LNCaP clone FGC (cell line): Measurements from ENCODE around the gene ABCD2.

Source experiments
- DNase-seq: peaks from one replicate; pipeline ENCODE4 v3.0.0-alpha.2; 2011; ENCODE audit warnings: low read depth
- H3K4me3 ChIP-seq: 2 replicates; pipeline ENCODE4 v1.5.1; 2011; ENCODE audit warnings: mild to moderate bottlenecking, low read depth, low read length, control low read depth
- TF ChIP-seq, protein P1 (sequence below): IDR thresholded peaks from 2 replicates; pipeline ENCODE4 v1.5.1; 2012; ENCODE audit warnings: mild to moderate bottlenecking; ENCODE audit not compliant: control insufficient read depth, insufficient read depth; ENCODE audit errors: extremely low read depth

The ABCD2 gene

DNA sequence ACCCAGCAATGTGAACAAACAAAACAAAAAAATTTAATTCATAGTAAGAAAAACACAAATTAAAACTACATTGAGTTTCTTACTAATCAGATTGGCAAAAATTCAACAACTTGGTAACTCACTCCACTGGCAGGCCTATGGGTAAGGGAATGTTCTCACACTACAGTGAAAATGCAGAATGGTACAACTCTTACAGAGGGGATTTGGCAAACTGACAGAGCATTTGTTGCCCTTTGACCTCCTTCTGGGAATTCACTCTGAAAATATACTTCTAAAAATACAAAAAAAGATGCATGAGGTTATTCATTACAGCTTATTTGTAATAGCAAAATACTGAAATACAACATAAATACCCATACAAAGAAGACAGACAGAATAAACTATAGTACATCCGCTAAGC lies 32.8 kb downstream of the ABCD2 start:
- H3K4me3 ChIP-seq = no peak overlapping the region
- TF ChIP-seq, protein P1, sequence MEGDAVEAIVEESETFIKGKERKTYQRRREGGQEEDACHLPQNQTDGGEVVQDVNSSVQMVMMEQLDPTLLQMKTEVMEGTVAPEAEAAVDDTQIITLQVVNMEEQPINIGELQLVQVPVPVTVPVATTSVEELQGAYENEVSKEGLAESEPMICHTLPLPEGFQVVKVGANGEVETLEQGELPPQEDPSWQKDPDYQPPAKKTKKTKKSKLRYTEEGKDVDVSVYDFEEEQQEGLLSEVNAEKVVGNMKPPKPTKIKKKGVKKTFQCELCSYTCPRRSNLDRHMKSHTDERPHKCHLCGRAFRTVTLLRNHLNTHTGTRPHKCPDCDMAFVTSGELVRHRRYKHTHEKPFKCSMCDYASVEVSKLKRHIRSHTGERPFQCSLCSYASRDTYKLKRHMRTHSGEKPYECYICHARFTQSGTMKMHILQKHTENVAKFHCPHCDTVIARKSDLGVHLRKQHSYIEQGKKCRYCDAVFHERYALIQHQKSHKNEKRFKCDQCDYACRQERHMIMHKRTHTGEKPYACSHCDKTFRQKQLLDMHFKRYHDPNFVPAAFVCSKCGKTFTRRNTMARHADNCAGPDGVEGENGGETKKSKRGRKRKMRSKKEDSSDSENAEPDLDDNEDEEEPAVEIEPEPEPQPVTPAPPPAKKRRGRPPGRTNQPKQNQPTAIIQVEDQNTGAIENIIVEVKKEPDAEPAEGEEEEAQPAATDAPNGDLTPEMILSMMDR = no peak
- DNase-seq = no peak

DNA sequence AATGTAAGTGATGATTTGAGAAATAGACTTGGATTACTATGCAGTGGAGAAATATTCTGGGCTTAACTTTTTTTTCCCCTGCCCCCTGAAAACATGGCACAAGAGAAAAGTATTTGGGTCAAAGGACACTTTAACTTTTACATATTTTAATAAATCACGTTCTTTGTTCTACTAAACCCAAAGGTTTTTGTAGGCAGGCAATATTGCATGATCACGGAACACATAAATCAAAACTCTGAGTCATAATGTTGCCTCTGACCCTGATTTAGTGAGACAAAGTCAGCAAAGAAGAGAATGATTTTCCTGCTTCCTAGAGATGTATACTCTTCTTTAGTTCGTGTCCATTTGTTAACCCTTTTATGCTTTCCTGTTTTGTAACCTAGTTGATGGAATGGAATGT lies 38.0 kb downstream of the ABCD2 start:
- no peak overlapping the region for H3K4me3 ChIP-seq
- no peak for DNase-seq
- TF ChIP-seq, protein P1 = no peak

DNA sequence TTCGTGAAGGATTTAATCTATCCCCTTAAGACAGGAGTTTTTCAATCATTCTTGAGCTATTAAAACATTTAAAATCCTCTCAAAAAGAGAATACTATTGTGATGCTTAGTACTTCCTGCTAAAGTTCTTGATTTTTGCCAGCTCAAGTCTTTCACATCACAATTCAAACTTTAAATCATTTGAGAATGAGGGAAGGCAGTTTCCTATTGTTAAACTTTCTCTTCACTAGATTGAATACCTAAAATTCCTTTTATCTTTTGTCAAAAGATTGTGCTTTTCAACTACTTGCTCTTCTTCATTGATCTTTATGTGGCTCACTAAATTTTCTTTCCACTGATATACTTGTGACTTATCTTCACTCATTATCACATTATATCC lies 44.1 kb downstream of the ABCD2 start:
- TF ChIP-seq, protein P1 = no peak
- DNase-seq = no peak
- no peak overlapping the region for H3K4me3 ChIP-seq

DNA sequence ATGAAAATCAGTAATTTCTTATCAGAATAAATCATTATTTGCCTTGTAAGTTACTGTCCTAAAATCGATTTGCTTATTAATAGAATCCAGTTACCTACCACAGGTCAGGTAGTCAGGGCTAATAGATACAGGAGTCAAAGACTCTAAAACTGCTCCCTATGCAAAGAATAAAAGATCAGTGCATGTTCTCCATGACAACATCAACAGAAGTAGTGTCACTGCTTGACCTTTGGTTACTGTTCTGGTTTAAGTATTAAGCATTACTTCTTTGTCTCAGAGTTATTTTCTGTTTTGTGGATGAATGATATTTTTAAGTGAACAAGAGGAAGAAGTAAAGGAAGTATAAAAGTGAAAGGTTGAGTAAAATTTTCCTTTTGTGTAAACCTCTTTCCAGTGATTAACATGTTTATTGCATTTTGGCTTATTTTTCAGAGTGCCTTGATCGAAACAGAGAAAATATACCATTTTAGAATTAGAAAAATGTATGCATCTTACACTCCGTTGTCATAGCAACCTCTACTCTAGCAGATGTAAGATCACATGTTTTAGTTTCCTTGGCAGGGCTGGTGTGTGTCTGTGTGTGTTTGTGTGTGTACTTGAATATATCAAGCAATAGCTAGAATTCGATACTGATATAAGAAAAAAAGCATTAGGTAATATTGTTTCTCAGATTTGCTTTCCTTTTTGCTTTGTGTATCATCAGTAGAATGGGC lies 44.7 kb downstream of the ABCD2 start:
- no peak for DNase-seq
- TF ChIP-seq, protein P1 = no peak
- no peak overlapping the region for H3K4me3 ChIP-seq

DNA sequence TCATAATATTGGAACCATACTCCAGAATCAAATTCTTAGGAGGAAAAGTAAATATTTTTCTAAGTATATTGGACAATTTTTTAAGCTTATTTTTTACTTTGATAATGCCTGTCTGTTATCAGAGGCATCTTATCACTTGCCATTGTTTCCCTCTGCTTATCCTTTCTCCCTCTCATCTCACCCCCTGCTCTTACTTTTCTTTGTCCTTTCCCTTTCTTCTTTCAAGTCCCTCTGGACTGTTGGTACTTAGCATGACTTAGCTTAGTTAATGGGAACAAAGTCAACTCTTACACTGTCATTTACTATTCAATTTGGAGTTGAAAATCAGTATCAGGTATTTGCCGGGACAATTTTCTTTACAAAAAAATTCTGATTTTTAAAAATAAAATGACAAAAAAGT lies 45.2 kb downstream of the ABCD2 start:
- no peak for DNase-seq
- H3K4me3 ChIP-seq = no peak overlapping the region
- TF ChIP-seq, protein P1 = no peak

DNA sequence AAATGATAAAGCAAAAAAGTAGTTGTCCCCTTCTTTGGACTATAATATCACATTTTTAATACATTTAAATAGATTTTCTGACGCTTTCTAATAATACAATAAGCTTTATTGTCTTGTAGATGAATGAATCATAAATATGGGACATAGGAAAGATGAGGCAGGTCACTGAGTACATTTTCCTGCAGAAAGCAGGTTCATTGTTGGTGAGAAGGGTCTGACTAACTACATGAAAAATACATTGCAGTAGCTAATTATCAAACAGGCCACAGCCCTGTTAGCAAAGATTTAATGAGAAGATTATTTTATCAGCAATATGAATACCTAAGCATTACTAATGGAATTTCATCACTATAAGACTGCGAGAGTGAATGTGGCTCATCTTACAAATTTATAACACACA lies 45.6 kb downstream of the ABCD2 start:
- no peak for DNase-seq
- TF ChIP-seq, protein P1 = no peak
- H3K4me3 ChIP-seq = no peak overlapping the region

DNA sequence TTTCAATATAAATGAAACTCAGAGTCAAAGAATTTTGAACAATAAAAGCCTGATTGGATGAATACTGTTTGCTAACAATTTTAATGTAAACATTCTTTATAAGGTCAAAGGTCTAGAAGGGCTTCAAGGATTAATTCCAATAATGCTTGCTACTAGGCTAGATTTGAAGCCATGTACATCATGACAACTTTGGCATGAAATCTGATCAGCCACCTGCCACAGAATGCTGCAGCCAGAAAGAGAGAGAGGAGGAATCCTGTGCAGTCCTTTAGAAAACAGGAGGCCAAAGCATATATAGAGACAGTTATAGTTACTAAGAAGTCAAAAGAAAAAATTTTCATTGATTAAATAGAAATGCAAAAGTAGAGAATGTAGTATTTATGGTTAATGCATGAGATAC lies 47.1 kb downstream of the ABCD2 start:
- TF ChIP-seq, protein P1 = no peak
- H3K4me3 ChIP-seq = no peak overlapping the region
- DNase-seq = no peak
